GM21423 (cell line): ENCODE data around the gene SLC20A1.
"Not testable (repeated sequence)": the region's sequence is repeated elsewhere in the genome, so short reads cannot be mapped to it uniquely, and the experiment has no call there.

Experiments
- ATAC-seq: cut with Tn5 transposase; IDR thresholded peaks from one replicate; pipeline ENCODE4 v1.9.1; 2021; ENCODE audit warnings: mild to moderate bottlenecking, moderate library complexity; ENCODE audit not compliant: unreplicated experiment

SLC20A1 gene

DNA sequence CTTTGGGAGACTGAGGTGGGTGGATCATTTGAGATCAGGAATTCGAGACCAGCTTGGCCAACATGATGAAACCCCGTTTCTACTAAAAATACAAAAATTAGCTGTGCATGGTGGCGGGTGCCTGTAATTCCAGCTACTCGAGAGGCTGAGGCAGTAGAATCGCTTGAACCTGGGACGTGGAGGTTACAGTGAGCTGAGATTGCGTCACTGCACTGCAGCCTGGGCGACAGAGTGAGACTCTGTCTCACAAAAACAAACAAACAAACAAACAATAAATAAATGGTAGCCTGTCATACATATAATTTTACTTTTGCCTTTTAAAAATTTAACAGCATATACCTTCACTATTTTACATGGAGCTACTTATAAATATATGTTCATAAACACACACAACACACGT is 61.2 kb downstream of the SLC20A1 start:
- ATAC-seq, result not testable (repeated sequence)

GRCh38 chr2:112708968-112709367 is 63.2 kb downstream of the SLC20A1 start:
- ATAC-seq, result no peak

DNA sequence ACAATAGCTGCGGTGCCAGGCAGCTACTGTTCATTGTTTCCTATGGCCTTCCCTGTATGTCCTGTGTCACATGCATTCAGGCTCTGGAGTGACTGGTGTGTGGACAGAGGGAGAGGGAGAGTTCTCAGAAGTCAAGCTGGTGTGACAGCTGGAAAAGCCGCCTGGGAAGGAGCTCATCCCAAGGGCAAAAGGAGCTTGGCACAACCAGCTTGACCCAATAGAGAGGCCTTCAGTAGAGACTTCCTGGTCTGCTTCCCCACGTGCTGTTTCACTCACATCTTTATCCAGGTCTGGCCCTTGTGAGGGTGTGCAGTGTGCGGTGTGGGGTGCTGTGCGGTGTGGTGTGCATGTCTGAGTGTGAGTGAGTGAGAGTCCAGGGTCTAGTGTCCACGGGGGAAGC is 64.0 kb downstream of the SLC20A1 start:
- no peak for ATAC-seq

- ATAC-seq, result no peak
These were observed 65.4 kb downstream of the SLC20A1 start for GRCh38 chr2:112710956-112711750.

- no peak for ATAC-seq
These were observed 66.7 kb downstream of the SLC20A1 start for GRCh38 chr2:112712465-112712864.

GRCh38 chr2:112712903-112713584 is 67.3 kb downstream of the SLC20A1 start:
- no peak for ATAC-seq
